ENCODE data around the gene KRTAP2-3.

GRCh38 chr17:41098481-41098880 is 38.6 kb upstream of the KRTAP2-3 start:
- TF ChIP-seq FOXK2 (IDR thresholded peaks at IDR 0.05) (no peak), EZH2 (IDR thresholded peaks at IDR 0.05; ENCODE audit: borderline replicate concordance, control insufficient read depth, low read depth, low read length) (no peak), USF1 (IDR thresholded peaks at IDR 0.05; ENCODE audit: borderline replicate concordance, extremely low read length, insufficient read depth, low read depth, low read length) (no peak), NFYB (IDR thresholded peaks at IDR 0.05; ENCODE audit: insufficient read depth, low read depth, low read length) (no peak), YY1 (IDR thresholded peaks at IDR 0.05; ENCODE audit: low read depth, low read length) (no peak), SUZ12 (IDR thresholded peaks at IDR 0.05; ENCODE audit: unreplicated experiment) (no peak), POLR2A (IDR thresholded peaks at IDR 0.05; ENCODE audit: low read depth, low read length) (no peak)

Data from GM12878 (cell line).